Peyer's patch (tissue), 4 donors: ENCODE measurements around the gene AANAT. TPM values are rescaled to one million over a fixed set of nuclear protein-coding genes. Genes with fewer than 3 reads are reported as not detected.
A peak's percentile ranks its signal among the peaks of the same experiment; 100 is the strongest.

Source experiments
- DNase-seq, 3 donors: peaks; one replicate each; pipeline ENCODE4 v3.0.0-alpha.2; 2017 to 2019
- H3K27ac ChIP-seq, 4 donors: fragments of 200-600 bp; sonication (generic); one replicate each; pipeline ENCODE4 v1.5.1; 2016 to 2019
- H3K27me3 ChIP-seq, 2 donors: fragments of 200-600 bp; sonication (generic); one replicate each; pipeline ENCODE4 v1.5.1; 2019
- H3K36me3 ChIP-seq, 3 donors: fragments of 200-600 bp; sonication (generic); one replicate each; pipeline ENCODE4 v1.5.1; 2016 to 2019
- H3K4me1 ChIP-seq, 4 donors: fragments of 200-600 bp; sonication (generic); one replicate each; pipeline ENCODE4 v1.5.1; 2016 to 2019
- H3K4me3 ChIP-seq, 4 donors: fragments of 200-600 bp; sonication (generic); 1 replicate in 3 of 4; 2 replicates in 1 of 4; pipeline ENCODE4 v1.5.1; 2016 to 2019; ENCODE audit warnings: mild to moderate bottlenecking in 1 of 4
- H3K9me3 ChIP-seq, 4 donors: fragments of 200-600 bp; sonication (generic); one replicate each; pipeline ENCODE4 v1.5.1; 2016 to 2019; ENCODE audit warnings: mild to moderate bottlenecking in 1 of 4
- CTCF ChIP-seq, 6 experiments: fragments of 450-650 bp in 4 of 6; fragments of 200-600 bp in 2 of 6; sonication (generic) in 1 of 6; IDR thresholded peaks; one replicate each; pipeline ENCODE4 v1.5.1; 2017 to 2019; ENCODE audit warnings: antibody characterized with exemption in 6 of 6, mild to moderate bottlenecking in 3 of 6, moderate library complexity in 1 of 6
- POLR2A ChIP-seq, 2 donors: fragments of 450-650 bp; IDR thresholded peaks; one replicate each; pipeline ENCODE4 v1.5.1; 2017; ENCODE audit warnings: antibody characterized with exemption in 2 of 2, mild to moderate bottlenecking in 2 of 2, moderate library complexity in 2 of 2
- total RNA-seq, 4 donors: library from RNA; depleted of rRNA; stranded (reverse); fragments of >200 nt; gene quantifications; one replicate each; pipeline ENCODE4 v1.1.0, GENCODE V29; 2016

Gene AANAT
- total RNA-seq, 4 donors from 2014 or later = not detected

- peak overlapping the region; percentile 82 to 97 (median 84) for H3K27ac ChIP-seq
Measured at GRCh38 chr17:76500747-76501017, 33.3 kb downstream of the AANAT start.

GRCh38 chr17:76501018-76501826 is 33.8 kb downstream of the AANAT start, which contains the start of gene RHBDF2:
Gene RHBDF2 (minus strand): TSS chr17:76501423. CDS start chr17:76481524, 19,899 bp downstream.
- Histone ChIP-seq H3K9me3 (no peaks in the 10 kb centered on the region), H3K4me3 (peak within 1 kb of the TSS; percentile 85 to 96 (median 90)), H3K4me1 (peaks cover 0 to 40% (median 19%) of the 10 kb centered on the region in 4 donors), H3K27me3 (no peaks in the 10 kb centered on the region), H3K36me3 (no peaks in the 10 kb centered on the region), H3K27ac (peak within 1 kb of the TSS; percentile 82 to 97 (median 84))
- DNase-seq = peak; percentile 92 to 98 (median 97)
- TF ChIP-seq POLR2A (IDR thresholded peaks at IDR 0.05) = peak; percentile 60 to 64
- TF ChIP-seq CTCF (IDR thresholded peaks at IDR 0.05) = peak in 1 of 6 experiments; percentile 3

More at GRCh38 chr17:76500747-76501017, 33.3 kb downstream of the AANAT start:
- Histone ChIP-seq H3K36me3 (no peaks in the 10 kb centered on the region), H3K27me3 (no peaks in the 10 kb centered on the region), H3K4me3 (peak overlapping the region; percentile 85 to 96 (median 90)), H3K9me3 (no peaks in the 10 kb centered on the region), H3K4me1 (peaks cover 0 to 43% (median 18%) of the 10 kb centered on the region in 4 donors)
- no peak for TF ChIP-seq CTCF (IDR thresholded peaks at IDR 0.05)
- no peak for TF ChIP-seq POLR2A (IDR thresholded peaks at IDR 0.05)
- DNase-seq = no peak

- Histone ChIP-seq H3K36me3 (no peaks in the 10 kb centered on the region), H3K27ac (peak overlapping the region; percentile 82 to 97 (median 84)), H3K4me3 (peak overlapping the region in 3 of 4 donors; percentile 85 to 96 (median 87)), H3K9me3 (no peaks in the 10 kb centered on the region), H3K4me1 (peaks cover 0 to 40% (median 21%) of the 10 kb centered on the region in 4 donors), H3K27me3 (no peaks in the 10 kb centered on the region)
- TF ChIP-seq POLR2A (IDR thresholded peaks at IDR 0.05) (no peak), CTCF (IDR thresholded peaks at IDR 0.05) (no peak)
- DNase-seq = no peak
Measured at GRCh38 chr17:76501827-76502307, 34.5 kb downstream of the AANAT start.

- Histone ChIP-seq H3K4me3 (no peak overlapping the region), H3K36me3 (no peaks in the 10 kb centered on the region), H3K9me3 (no peaks in the 10 kb centered on the region), H3K27ac (peak overlapping the region in 1 of 4 donors; percentile 97), H3K4me1 (peaks cover 0 to 39% (median 16%) of the 10 kb centered on the region in 4 donors), H3K27me3 (no peaks in the 10 kb centered on the region)
- DNase-seq = no peak
- TF ChIP-seq CTCF (IDR thresholded peaks at IDR 0.05) (no peak), POLR2A (IDR thresholded peaks at IDR 0.05) (no peak)
Measured at GRCh38 chr17:76502341-76503211, 35.2 kb downstream of the AANAT start.

GRCh38 chr17:76504117-76504516 is 36.7 kb downstream of the AANAT start:
- no peak overlapping the region for H3K27ac ChIP-seq
- TF ChIP-seq CTCF (IDR thresholded peaks at IDR 0.05) (no peak), POLR2A (IDR thresholded peaks at IDR 0.05) (no peak)
- H3K36me3 ChIP-seq = no peaks in the 10 kb centered on the region
- no peaks in the 10 kb centered on the region for H3K27me3 ChIP-seq
- H3K4me1 ChIP-seq = peaks cover 0 to 25% (median 8%) of the 10 kb centered on the region in 4 donors
- H3K9me3 ChIP-seq = no peaks in the 10 kb centered on the region
- no peak for DNase-seq
- H3K4me3 ChIP-seq = no peak overlapping the region
